Neural progenitor cell (in vitro differentiated cells): ENCODE data around the gene GCNT4.

Source experiments
- EZH2phosphoT487 ChIP-seq: fragments of 200-600 bp; sonication (generic); IDR thresholded peaks from 2 replicates; pipeline ENCODE4 v1.6.1; 2017; ENCODE audit warnings: antibody characterized with exemption
- TF ChIP-seq, protein P1 (sequence below): fragments of 200-600 bp; sonication (generic); IDR thresholded peaks from 2 replicates; pipeline ENCODE4 v1.5.1; 2017; ENCODE audit warnings: antibody characterized with exemption, mild to moderate bottlenecking

DNA sequence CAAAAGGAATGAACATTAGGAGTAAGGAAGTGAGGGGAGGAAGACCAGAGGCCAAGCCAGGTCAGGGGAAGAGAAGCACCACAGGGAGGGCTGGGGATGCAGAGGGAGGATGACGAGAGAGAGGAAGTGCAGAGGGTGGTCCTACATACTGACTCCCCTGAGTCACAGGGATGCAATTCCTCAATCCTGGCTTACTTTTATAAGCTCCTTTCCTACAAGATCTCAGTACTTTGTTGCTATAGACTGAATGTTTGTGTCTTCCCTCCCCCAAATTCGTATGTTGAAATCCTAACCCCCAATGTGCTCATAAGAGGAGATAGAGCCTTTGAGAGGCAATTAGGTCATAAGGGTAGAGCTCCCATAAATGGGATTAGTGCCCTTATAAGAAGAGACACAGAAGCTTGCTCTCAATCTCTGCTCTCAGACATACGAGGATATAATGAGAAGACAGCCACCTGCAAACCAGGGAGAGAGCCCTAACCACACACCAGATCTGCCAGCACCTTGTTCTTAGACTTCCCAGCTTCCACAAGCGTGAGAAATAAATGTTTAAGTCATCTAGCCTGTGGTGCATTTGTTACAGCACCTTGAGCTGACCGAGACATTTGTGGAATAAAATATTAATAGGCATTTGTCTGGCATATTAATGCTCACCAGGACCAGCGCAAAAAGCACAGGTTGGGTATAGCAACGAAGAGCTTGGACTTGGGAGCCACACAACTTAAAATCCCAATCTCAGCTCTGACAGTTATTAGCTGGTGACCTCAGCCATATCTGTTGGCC lies 33.4 kb downstream of the GCNT4 start:
- TF ChIP-seq EZH2phosphoT487: no peak
- TF ChIP-seq, protein P1, sequence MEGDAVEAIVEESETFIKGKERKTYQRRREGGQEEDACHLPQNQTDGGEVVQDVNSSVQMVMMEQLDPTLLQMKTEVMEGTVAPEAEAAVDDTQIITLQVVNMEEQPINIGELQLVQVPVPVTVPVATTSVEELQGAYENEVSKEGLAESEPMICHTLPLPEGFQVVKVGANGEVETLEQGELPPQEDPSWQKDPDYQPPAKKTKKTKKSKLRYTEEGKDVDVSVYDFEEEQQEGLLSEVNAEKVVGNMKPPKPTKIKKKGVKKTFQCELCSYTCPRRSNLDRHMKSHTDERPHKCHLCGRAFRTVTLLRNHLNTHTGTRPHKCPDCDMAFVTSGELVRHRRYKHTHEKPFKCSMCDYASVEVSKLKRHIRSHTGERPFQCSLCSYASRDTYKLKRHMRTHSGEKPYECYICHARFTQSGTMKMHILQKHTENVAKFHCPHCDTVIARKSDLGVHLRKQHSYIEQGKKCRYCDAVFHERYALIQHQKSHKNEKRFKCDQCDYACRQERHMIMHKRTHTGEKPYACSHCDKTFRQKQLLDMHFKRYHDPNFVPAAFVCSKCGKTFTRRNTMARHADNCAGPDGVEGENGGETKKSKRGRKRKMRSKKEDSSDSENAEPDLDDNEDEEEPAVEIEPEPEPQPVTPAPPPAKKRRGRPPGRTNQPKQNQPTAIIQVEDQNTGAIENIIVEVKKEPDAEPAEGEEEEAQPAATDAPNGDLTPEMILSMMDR: no peak
